Muscle of leg (tissue), 11 donors: ENCODE results near the gene RTL1. TPM values are rescaled to one million over a fixed set of nuclear protein-coding genes. Genes with fewer than 3 reads are reported as not detected.

Experiments
- DNase-seq: peaks from one replicate; pipeline ENCODE4 v3.0.0; 2013
- H3K27ac ChIP-seq: one replicate; pipeline ENCODE4 v1.5.1; 2013; ENCODE audit warnings: mild to moderate bottlenecking, low read length, control low read depth
- H3K27me3 ChIP-seq: one replicate; pipeline ENCODE4 v1.6.1; 2013; ENCODE audit warnings: low read length; ENCODE audit not compliant: control insufficient read depth, insufficient read depth
- H3K36me3 ChIP-seq: one replicate; pipeline ENCODE4 v1.6.1; 2013; ENCODE audit warnings: low read length; ENCODE audit not compliant: control insufficient read depth, insufficient read depth
- H3K4me1 ChIP-seq: one replicate; pipeline ENCODE4 v1.6.1; 2013; ENCODE audit warnings: low read length; ENCODE audit not compliant: control insufficient read depth, insufficient read depth
- H3K4me3 ChIP-seq: one replicate; pipeline ENCODE4 v1.5.1; 2013; ENCODE audit warnings: low read length, control low read depth
- H3K9me3 ChIP-seq: replicated peaks from 2 replicates; pipeline ENCODE4 v1.6.1; 2013; ENCODE audit warnings: low read depth, low read length; ENCODE audit not compliant: control insufficient read depth
- WGBS: methylation state at CpG from one replicate; pipeline ENCODE4 v1.1.5; 2013; ENCODE audit warnings: missing lambda C conversion rate; ENCODE audit not compliant: insufficient coverage; 5-methylcytosine and 5-hydroxymethylcytosine counted together
- polyA plus RNA-seq, 8 donors: library from polyadenylated mRNA; unstranded; fragments of 120-200 nt; gene quantifications; one replicate each; pipeline versions ENCODE4 v1.2.1 to v1.2.3, GENCODE V29; 2013; ENCODE audit warnings: inconsistent platforms in 1 of 8, low replicate concordance in 1 of 8; ENCODE audit not compliant: insufficient read length in 8 of 8, insufficient read depth in 1 of 8
- total RNA-seq: library from RNA; stranded (reverse); fragments of 120-200 nt; gene quantifications from one replicate; pipeline ENCODE4 v1.2.4, GENCODE V29; 2013

The RTL1 gene
- total and polyA plus RNA-seq, 9 donors, result 12.8 to 58.1 (median 43.0) TPM

GRCh38 chr14:100899884-100900771 lies 3.4 kb downstream of the RTL1 start:
- H3K36me3 ChIP-seq, result peaks cover 77% of the 10 kb centered on the region
- H3K4me1 ChIP-seq, result peaks cover 87% of the 10 kb centered on the region
- H3K4me3 ChIP-seq, result no peak overlapping the region
- H3K27me3 ChIP-seq, result peaks cover 6% of the 10 kb centered on the region
- DNase-seq, result peak; percentile 94
- 14% methylated on average over 7 of the region's 19 CpGs for WGBS
- no peaks in the 10 kb centered on the region for H3K9me3 ChIP-seq
- peak overlapping the region; percentile 92 for H3K27ac ChIP-seq

- Histone ChIP-seq H3K4me3 (no peak overlapping the region), H3K9me3 (no peaks in the 10 kb centered on the region), H3K27me3 (peaks cover 4% of the 10 kb centered on the region), H3K4me1 (peaks cover 89% of the 10 kb centered on the region), H3K36me3 (peaks cover 86% of the 10 kb centered on the region), H3K27ac (peak overlapping the region; percentile 92)
- DNase-seq, result peak; percentile 74
- WGBS, result 42% methylated on average over 14 of the region's 21 CpGs
These were observed 4.3 kb downstream of the RTL1 start for GRCh38 chr14:100898935-100899883.

- Histone ChIP-seq H3K36me3 (peaks cover 88% of the 10 kb centered on the region), H3K4me1 (peaks cover 88% of the 10 kb centered on the region), H3K9me3 (no peaks in the 10 kb centered on the region), H3K4me3 (no peak overlapping the region), H3K27ac (peak overlapping the region; percentile 92), H3K27me3 (no peaks in the 10 kb centered on the region)
- 46% methylated on average over 11 of the region's 11 CpGs for WGBS
- DNase-seq, result peak; percentile 21
These were observed 5.1 kb downstream of the RTL1 start for GRCh38 chr14:100898465-100898864.

- no peak overlapping the region for H3K4me3 ChIP-seq
- peaks cover 87% of the 10 kb centered on the region for H3K4me1 ChIP-seq
- peak; percentile 35 for DNase-seq
- no peaks in the 10 kb centered on the region for H3K9me3 ChIP-seq
- H3K27me3 ChIP-seq, result no peaks in the 10 kb centered on the region
- H3K36me3 ChIP-seq, result peaks cover 85% of the 10 kb centered on the region
- peak overlapping the region; percentile 84 for H3K27ac ChIP-seq
- 48% methylated on average over 7 of the region's 22 CpGs for WGBS
These were observed 7.0 kb downstream of the RTL1 start for GRCh38 chr14:100896369-100897060.

GRCh38 chr14:100895411-100895810 lies 8.1 kb downstream of the RTL1 start:
- H3K9me3 ChIP-seq, result no peaks in the 10 kb centered on the region
- peaks cover 86% of the 10 kb centered on the region for H3K36me3 ChIP-seq
- no peaks in the 10 kb centered on the region for H3K27me3 ChIP-seq
- H3K4me3 ChIP-seq, result no peak overlapping the region
- H3K27ac ChIP-seq, result peak overlapping the region; percentile 88
- peaks cover 87% of the 10 kb centered on the region for H3K4me1 ChIP-seq
- 64% methylated on average over 5 of the region's 6 CpGs for WGBS
- peak; percentile 4 for DNase-seq

- Histone ChIP-seq H3K36me3 (peaks cover 85% of the 10 kb centered on the region), H3K9me3 (no peaks in the 10 kb centered on the region), H3K4me1 (peaks cover 85% of the 10 kb centered on the region), H3K27ac (peak overlapping the region; percentile 88), H3K27me3 (no peaks in the 10 kb centered on the region), H3K4me3 (no peak overlapping the region)
- 96% methylated on average over 3 of the region's 6 CpGs for WGBS
- no peak for DNase-seq
These were observed 9.1 kb downstream of the RTL1 start for GRCh38 chr14:100894416-100894815.

- H3K9me3 ChIP-seq, result no peaks in the 10 kb centered on the region
- DNase-seq, result no peak
- H3K4me1 ChIP-seq, result peaks cover 80% of the 10 kb centered on the region
- H3K27ac ChIP-seq, result peak overlapping the region; percentile 88
- H3K36me3 ChIP-seq, result peaks cover 80% of the 10 kb centered on the region
- H3K4me3 ChIP-seq, result no peak overlapping the region
- WGBS, result 97% methylated on average over 7 of the region's 11 CpGs
- no peaks in the 10 kb centered on the region for H3K27me3 ChIP-seq
These were observed 9.8 kb downstream of the RTL1 start for GRCh38 chr14:100893760-100894159.

GRCh38 chr14:100893228-100893601 lies 10.3 kb downstream of the RTL1 start:
- Histone ChIP-seq H3K4me3 (no peak overlapping the region), H3K27ac (peak overlapping the region; percentile 88), H3K36me3 (peaks cover 75% of the 10 kb centered on the region), H3K4me1 (peaks cover 74% of the 10 kb centered on the region), H3K27me3 (no peaks in the 10 kb centered on the region), H3K9me3 (no peaks in the 10 kb centered on the region)
- 74% methylated on average over 3 of the region's 8 CpGs for WGBS
- peak; percentile 53 for DNase-seq

- Histone ChIP-seq H3K36me3 (peaks cover 75% of the 10 kb centered on the region), H3K4me1 (peaks cover 74% of the 10 kb centered on the region), H3K9me3 (no peaks in the 10 kb centered on the region), H3K27ac (peak overlapping the region; percentile 88), H3K27me3 (no peaks in the 10 kb centered on the region), H3K4me3 (no peak overlapping the region)
- 72% methylated on average over 6 of the region's 17 CpGs for WGBS
- no peak for DNase-seq
These were observed 10.9 kb downstream of the RTL1 start for GRCh38 chr14:100892496-100893227.
